Liver (tissue), 9 donors: Measurements from ENCODE around the gene UTS2R. TPM values are rescaled to one million over a fixed set of nuclear protein-coding genes. Genes with fewer than 3 reads are reported as not detected.
A peak's percentile ranks its signal among the peaks of the same experiment; 100 is the strongest.

Experiments used
- DNase-seq: peaks from one replicate; pipeline ENCODE4 v3.0.0-alpha.2; 2017; ENCODE audit warnings: low spot score
- H3K27ac ChIP-seq, 2 donors: one replicate each; pipeline ENCODE4 v1.7.0; 2013; ENCODE audit warnings: inconsistent platforms in 2 of 2, low read length in 2 of 2, control low read depth in 1 of 2, low read depth in 1 of 2, mild to moderate bottlenecking in 1 of 2
- H3K27me3 ChIP-seq, 4 donors: one replicate each; pipeline versions ENCODE4 v1.6.1 to v1.7.0; 2013; ENCODE audit warnings: low read length in 3 of 4, inconsistent platforms in 1 of 4, mild to moderate bottlenecking in 1 of 4, moderate library complexity in 1 of 4; ENCODE audit not compliant: control insufficient read depth in 4 of 4, insufficient read depth in 4 of 4
- H3K36me3 ChIP-seq, 4 donors: one replicate each; pipeline versions ENCODE4 v1.6.1 to v1.7.0; 2013; ENCODE audit warnings: low read length in 3 of 4, mild to moderate bottlenecking in 3 of 4, low read depth in 1 of 4, moderate library complexity in 1 of 4; ENCODE audit not compliant: control insufficient read depth in 4 of 4, insufficient read depth in 3 of 4
- H3K4me1 ChIP-seq, 4 donors: one replicate each; pipeline versions ENCODE4 v1.6.1 to v1.7.0; 2013; ENCODE audit warnings: low read length in 3 of 4, mild to moderate bottlenecking in 3 of 4, moderate library complexity in 1 of 4; ENCODE audit not compliant: control insufficient read depth in 4 of 4, insufficient read depth in 4 of 4
- H3K4me3 ChIP-seq, 3 donors: one replicate each; pipeline versions ENCODE4 v1.6.1 to v1.7.0; 2013; ENCODE audit warnings: low read length in 3 of 3, control low read depth in 1 of 3, low read depth in 1 of 3, mild to moderate bottlenecking in 1 of 3
- H3K9ac ChIP-seq, 2 donors: one replicate each; pipeline ENCODE4 v1.7.0; 2013; ENCODE audit warnings: low read length in 2 of 2, mild to moderate bottlenecking in 2 of 2, moderate library complexity in 2 of 2, control low read depth in 1 of 2, low read depth in 1 of 2
- H3K9me3 ChIP-seq, 4 donors: one replicate each; pipeline versions ENCODE4 v1.6.1 to v1.7.0; 2013; ENCODE audit warnings: low read length in 3 of 4; ENCODE audit not compliant: control insufficient read depth in 4 of 4
- ATF3 ChIP-seq: IDR thresholded peaks from 2 replicates; pipeline ENCODE4 v1.6.1; 2016; ENCODE audit warnings: antibody characterized with exemption
- EGR1 ChIP-seq, 2 donors: IDR thresholded peaks; 2 replicates each; pipeline ENCODE4 v1.6.1; 2016 to 2018; ENCODE audit warnings: antibody characterized with exemption in 2 of 2, low read depth in 2 of 2
- FOXA2 ChIP-seq: IDR thresholded peaks from 2 replicates; pipeline ENCODE4 v1.6.1; 2016; ENCODE audit warnings: antibody characterized with exemption
- HNF4A ChIP-seq, 2 donors: conservative IDR thresholded peaks; 2 replicates each; pipeline ENCODE4 v1.6.1; 2016; ENCODE audit warnings: antibody characterized with exemption in 2 of 2, mild to moderate bottlenecking in 2 of 2
- HNF4G ChIP-seq: IDR thresholded peaks from 2 replicates; pipeline ENCODE4 v1.6.1; 2016; ENCODE audit warnings: antibody characterized with exemption
- JUND ChIP-seq, 2 donors: IDR thresholded peaks; 2 replicates each; pipeline ENCODE4 v1.6.1; 2016; ENCODE audit warnings: antibody characterized with exemption in 2 of 2
- MAX ChIP-seq: IDR thresholded peaks from 2 replicates; pipeline ENCODE4 v1.6.1; 2016; ENCODE audit warnings: antibody characterized with exemption
- NR2F2 ChIP-seq: IDR thresholded peaks from 2 replicates; pipeline ENCODE4 v1.6.1; 2016; ENCODE audit warnings: antibody characterized with exemption
- RAD21 ChIP-seq, 2 donors: IDR thresholded peaks; 2 replicates each; pipeline ENCODE4 v1.6.1; 2016; ENCODE audit warnings: antibody characterized with exemption in 2 of 2, mild to moderate bottlenecking in 2 of 2
- RXRA ChIP-seq, 2 donors: IDR thresholded peaks; 2 replicates each; pipeline ENCODE4 v1.6.1; 2017 to 2018; ENCODE audit warnings: antibody characterized with exemption in 2 of 2, mild to moderate bottlenecking in 1 of 2
- SP1 ChIP-seq: IDR thresholded peaks from 2 replicates; pipeline ENCODE4 v1.6.1; 2018; ENCODE audit warnings: antibody characterized with exemption, mild to moderate bottlenecking
- TAF1 ChIP-seq: conservative IDR thresholded peaks from 2 replicates; pipeline ENCODE4 v1.6.1; 2016; ENCODE audit warnings: antibody characterized with exemption, mild to moderate bottlenecking
- ZBTB33 ChIP-seq: IDR thresholded peaks from 2 replicates; pipeline ENCODE4 v1.6.1; 2016; ENCODE audit warnings: antibody characterized with exemption
- WGBS: extraction: QIAGEN DNeasy Blood & Tissue Kit; methylation state at CpG from one replicate; pipeline ENCODE4 v1.1.7; 2013; 5-methylcytosine and 5-hydroxymethylcytosine counted together
- polyA plus RNA-seq, 2 donors: library from polyadenylated mRNA; stranded (reverse) in 1 of 2; unstranded in 1 of 2; fragments of 200-250 nt in 1 of 2; fragments of >200 nt in 1 of 2; fragmentation: Nextera tagmentation in 1 of 2; extraction: Ambion mirVana in 1 of 2; gene quantifications; one replicate each; pipeline versions ENCODE4 v1.2.1 to v1.2.3, GENCODE V29; 2013 to 2015
- total RNA-seq, 2 donors: library from RNA; depleted of rRNA; stranded (reverse); fragments of >200 nt; gene quantifications; one replicate each; pipeline ENCODE4 v1.2.3, GENCODE V29; 2014
- TF ChIP-seq, protein P1 (sequence below): fragments of 150-350 bp; IDR thresholded peaks from 2 replicates; pipeline ENCODE4 v1.5.1; 2017; ENCODE audit warnings: improper control_type of control experiment, low read depth, low read length; ENCODE audit not compliant: missing input control
- donor health status: healthy.
- donor health status: healthy.
- donor health status: healthy.
- donor health status: healthy.
- donor health status: healthy.

UTS2R gene
- total and polyA plus RNA-seq, 4 donors: not detected

GRCh38 chr17:82328141-82328993 lies 43.2 kb upstream of the UTS2R start (continued):
- TF ChIP-seq MAX (no peak), ATF3 (no peak), ZBTB33 (no peak)

DNA sequence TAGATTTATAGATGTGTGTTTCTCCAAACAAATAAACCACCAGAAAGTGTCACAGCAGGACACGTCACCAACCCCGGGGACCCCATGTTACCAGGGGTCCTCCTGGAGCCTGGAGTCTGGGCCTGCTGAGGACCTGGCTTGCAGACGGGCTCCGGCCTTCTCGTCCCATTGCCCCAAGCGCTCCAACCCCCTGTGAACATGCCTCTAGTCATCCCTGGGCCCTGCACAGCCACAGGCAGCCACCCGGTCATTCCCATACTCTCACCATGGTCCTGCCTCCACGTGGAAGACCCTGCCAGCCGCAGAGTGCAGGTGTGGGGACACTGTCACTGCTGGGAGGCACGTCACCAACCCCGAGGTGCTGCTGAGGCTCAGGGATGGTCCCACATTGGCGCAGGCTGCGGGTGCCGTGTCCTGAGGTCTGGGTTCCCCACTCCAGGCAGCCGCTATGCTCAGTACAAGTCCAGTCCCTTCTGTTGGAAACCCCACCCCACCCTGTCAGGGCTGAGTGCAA lies 42.5 kb upstream of the UTS2R start:
- Histone ChIP-seq H3K9ac (no peak overlapping the region), H3K27ac (peak overlapping the region; percentile 70 to 89), H3K36me3 (no peaks in the 10 kb centered on the region), H3K27me3 (no peaks in the 10 kb centered on the region), H3K9me3 (no peaks in the 10 kb centered on the region), H3K4me1 (peaks cover 24 to 67% (median 45%) of the 10 kb centered on the region in 4 donors), H3K4me3 (no peak overlapping the region)
- DNase-seq: no peak
- WGBS: 78% methylated on average over 15 of the region's 15 CpGs
- TF ChIP-seq TAF1: no peak
- no peak for TF ChIP-seq HNF4G
- no peak for TF ChIP-seq SP1
- TF ChIP-seq, protein P1, sequence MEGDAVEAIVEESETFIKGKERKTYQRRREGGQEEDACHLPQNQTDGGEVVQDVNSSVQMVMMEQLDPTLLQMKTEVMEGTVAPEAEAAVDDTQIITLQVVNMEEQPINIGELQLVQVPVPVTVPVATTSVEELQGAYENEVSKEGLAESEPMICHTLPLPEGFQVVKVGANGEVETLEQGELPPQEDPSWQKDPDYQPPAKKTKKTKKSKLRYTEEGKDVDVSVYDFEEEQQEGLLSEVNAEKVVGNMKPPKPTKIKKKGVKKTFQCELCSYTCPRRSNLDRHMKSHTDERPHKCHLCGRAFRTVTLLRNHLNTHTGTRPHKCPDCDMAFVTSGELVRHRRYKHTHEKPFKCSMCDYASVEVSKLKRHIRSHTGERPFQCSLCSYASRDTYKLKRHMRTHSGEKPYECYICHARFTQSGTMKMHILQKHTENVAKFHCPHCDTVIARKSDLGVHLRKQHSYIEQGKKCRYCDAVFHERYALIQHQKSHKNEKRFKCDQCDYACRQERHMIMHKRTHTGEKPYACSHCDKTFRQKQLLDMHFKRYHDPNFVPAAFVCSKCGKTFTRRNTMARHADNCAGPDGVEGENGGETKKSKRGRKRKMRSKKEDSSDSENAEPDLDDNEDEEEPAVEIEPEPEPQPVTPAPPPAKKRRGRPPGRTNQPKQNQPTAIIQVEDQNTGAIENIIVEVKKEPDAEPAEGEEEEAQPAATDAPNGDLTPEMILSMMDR: no peak
- no peak for TF ChIP-seq RAD21 (IDR thresholded peaks at IDR 0.05)
- no peak for TF ChIP-seq FOXA2
- no peak for TF ChIP-seq MAX
- no peak for TF ChIP-seq HNF4A (conservative IDR thresholded peaks at IDR 0.05)
- no peak for TF ChIP-seq NR2F2
- no peak for TF ChIP-seq RXRA (IDR thresholded peaks at IDR 0.05)
- TF ChIP-seq JUND (IDR thresholded peaks at IDR 0.05): no peak

GRCh38 chr17:82329683-82330321 lies 41.8 kb upstream of the UTS2R start:
- peak overlapping the region in 1 of 2 donors; percentile 89 for H3K27ac ChIP-seq

More at GRCh38 chr17:82329683-82330321, 41.8 kb upstream of the UTS2R start:
- no peak for TF ChIP-seq FOXA2
- no peak for TF ChIP-seq EGR1 (IDR thresholded peaks at IDR 0.05; ENCODE audit: low read depth in 2 of 2)
- H3K4me1 ChIP-seq: peaks cover 24 to 70% (median 47%) of the 10 kb centered on the region in 4 donors
- H3K27me3 ChIP-seq: no peaks in the 10 kb centered on the region
- H3K9me3 ChIP-seq: no peaks in the 10 kb centered on the region
- no peaks in the 10 kb centered on the region for H3K36me3 ChIP-seq
- DNase-seq: no peak
- no peak overlapping the region for H3K9ac ChIP-seq
- WGBS: 85% methylated on average over 19 of the region's 19 CpGs
- H3K4me3 ChIP-seq: no peak overlapping the region
